Mesendoderm (in vitro differentiated cells): ENCODE data around the gene APBA2.

ENCODE experiments used
- DNase-seq: peaks from one replicate; pipeline ENCODE4 v3.0.0; 2013
- H2AK5ac ChIP-seq: 2 replicates; pipeline ENCODE4 v1.6.1; 2013; ENCODE audit warnings: low read length, inconsistent platforms
- H2BK120ac ChIP-seq: 2 replicates; pipeline ENCODE4 v1.6.1; 2013; ENCODE audit warnings: low read depth, mild to moderate bottlenecking, low read length, moderate library complexity, mixed read lengths
- H2BK15ac ChIP-seq: replicated peaks from 2 replicates; pipeline ENCODE4 v1.6.1; 2013; ENCODE audit warnings: low read depth, mild to moderate bottlenecking, moderate library complexity
- H2BK5ac ChIP-seq: 2 replicates; pipeline ENCODE4 v1.6.1; 2013; ENCODE audit warnings: low read length, inconsistent platforms
- H3K18ac ChIP-seq: 2 replicates; pipeline ENCODE4 v1.6.1; 2013; ENCODE audit warnings: mild to moderate bottlenecking, low read length, mixed read lengths
- H3K23ac ChIP-seq: one replicate; pipeline ENCODE4 v1.6.1; 2013; ENCODE audit warnings: low read length
- H3K27ac ChIP-seq: 2 replicates; pipeline ENCODE4 v1.5.1; 2013; ENCODE audit warnings: low read depth, mild to moderate bottlenecking, inconsistent platforms, low read length, moderate library complexity
- H3K27me3 ChIP-seq: 2 replicates; pipeline ENCODE4 v1.6.1; 2013; ENCODE audit warnings: low read length, control low read depth, mild to moderate bottlenecking, inconsistent platforms; ENCODE audit not compliant: insufficient read depth, poor library complexity
- H3K36me3 ChIP-seq: 2 replicates; pipeline ENCODE4 v1.6.1; 2013; ENCODE audit warnings: low read length, inconsistent platforms; ENCODE audit not compliant: control insufficient read depth, insufficient read depth
- H3K4ac ChIP-seq: one replicate; pipeline ENCODE4 v1.6.1; 2013; ENCODE audit warnings: low read depth, mild to moderate bottlenecking, low read length, moderate library complexity
- H3K4me1 ChIP-seq: 2 replicates; pipeline ENCODE4 v1.6.1; 2013; ENCODE audit warnings: low read depth, low read length, inconsistent platforms; ENCODE audit not compliant: control insufficient read depth
- H3K4me2 ChIP-seq: 2 replicates; pipeline ENCODE4 v1.6.1; 2013; ENCODE audit warnings: low read length
- H3K4me3 ChIP-seq: 2 replicates; pipeline ENCODE4 v1.5.1; 2013; ENCODE audit warnings: mild to moderate bottlenecking, low read length
- H3K56ac ChIP-seq: one replicate; pipeline ENCODE4 v1.6.1; 2013; ENCODE audit warnings: low read length
- H3K79me1 ChIP-seq: 2 replicates; pipeline ENCODE4 v1.6.1; 2013; ENCODE audit warnings: low read length, inconsistent platforms
- H3K79me2 ChIP-seq: 2 replicates; pipeline ENCODE4 v1.6.1; 2013; ENCODE audit warnings: mild to moderate bottlenecking, low read length; ENCODE audit not compliant: control insufficient read depth, insufficient read depth
- H3K9ac ChIP-seq: 2 replicates; pipeline ENCODE4 v1.6.1; 2013; ENCODE audit warnings: low read length, inconsistent platforms
- H4K5ac ChIP-seq: one replicate; pipeline ENCODE4 v1.6.1; 2013; ENCODE audit warnings: low read length
- H4K8ac ChIP-seq: one replicate; pipeline ENCODE4 v1.6.1; 2013; ENCODE audit warnings: low read depth, mild to moderate bottlenecking, control low read depth, low read length, moderate library complexity
- WGBS: extraction: QIAGEN DNeasy Blood & Tissue Kit; methylation state at CpG from one replicate; pipeline ENCODE4 v1.1.7; 2013; ENCODE audit warnings: low lambda C conversion rate, missing lambda C conversion rate; ENCODE audit not compliant: insufficient coverage; ENCODE audit errors: extremely low coverage; 5-methylcytosine and 5-hydroxymethylcytosine counted together

Gene APBA2

GRCh38 chr15:29132735-29133181 lies 247.0 kb downstream of the APBA2 start:
- no peak overlapping the region for H3K23ac ChIP-seq
- H3K9ac ChIP-seq: no peak overlapping the region
- no peaks in the 10 kb centered on the region for H3K79me2 ChIP-seq
- no peak overlapping the region for H2BK120ac ChIP-seq
- H3K27ac ChIP-seq: no peak overlapping the region
- H4K8ac ChIP-seq: no peak overlapping the region
- H2AK5ac ChIP-seq: no peak overlapping the region
- H3K4me1 ChIP-seq: peaks cover 4% of the 10 kb centered on the region
- H3K27me3 ChIP-seq: no peaks in the 10 kb centered on the region
- H4K5ac ChIP-seq: no peak overlapping the region
- no peaks in the 10 kb centered on the region for H3K79me1 ChIP-seq
- H2BK15ac ChIP-seq: no peak overlapping the region
- no peak overlapping the region for H3K4ac ChIP-seq
- no peak for DNase-seq
- H3K36me3 ChIP-seq: no peaks in the 10 kb centered on the region
- no peak overlapping the region for H3K4me2 ChIP-seq
- no CpG with 5 or more reads among the region's 14 CpGs for WGBS
- no peak overlapping the region for H2BK5ac ChIP-seq
- no peak overlapping the region for H3K56ac ChIP-seq
- no peak overlapping the region for H3K4me3 ChIP-seq
- no peak overlapping the region for H3K18ac ChIP-seq

DNA sequence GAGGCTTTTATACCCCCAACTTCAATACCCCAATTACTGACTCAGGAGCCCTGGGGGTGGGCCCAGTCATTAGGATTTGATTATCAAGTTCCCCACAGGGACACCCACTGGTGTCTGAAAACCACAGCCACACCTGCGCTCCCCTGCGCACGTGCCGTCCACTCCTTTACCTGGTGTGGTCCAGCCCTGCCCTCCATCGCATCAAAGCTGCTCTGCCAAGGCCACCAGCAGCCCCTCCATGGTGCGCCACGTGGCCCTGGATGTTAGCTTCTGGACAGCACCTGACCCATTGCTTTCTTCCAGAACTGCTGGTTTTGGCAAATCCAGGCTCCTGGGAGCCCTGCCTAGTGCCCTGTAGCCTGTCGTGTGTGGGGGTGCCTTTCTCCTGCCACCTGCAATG lies 247.5 kb downstream of the APBA2 start:
- no peak overlapping the region for H2BK120ac ChIP-seq
- H3K9ac ChIP-seq: no peak overlapping the region
- H3K4me2 ChIP-seq: no peak overlapping the region
- WGBS: no CpG with 5 or more reads among the region's 8 CpGs
- H3K79me1 ChIP-seq: no peaks in the 10 kb centered on the region
- no peak overlapping the region for H3K27ac ChIP-seq
- no peak overlapping the region for H3K23ac ChIP-seq
- no peak for DNase-seq
- no peak overlapping the region for H4K8ac ChIP-seq
- H3K18ac ChIP-seq: no peak overlapping the region
- H2AK5ac ChIP-seq: no peak overlapping the region
- no peak overlapping the region for H2BK15ac ChIP-seq
- H3K56ac ChIP-seq: no peak overlapping the region
- no peak overlapping the region for H2BK5ac ChIP-seq
- H3K4me3 ChIP-seq: no peak overlapping the region
- H3K36me3 ChIP-seq: no peaks in the 10 kb centered on the region
- H3K27me3 ChIP-seq: no peaks in the 10 kb centered on the region
- H3K79me2 ChIP-seq: no peaks in the 10 kb centered on the region
- H3K4me1 ChIP-seq: peaks cover 4% of the 10 kb centered on the region
- H4K5ac ChIP-seq: no peak overlapping the region
- H3K4ac ChIP-seq: no peak overlapping the region

- peaks cover 4% of the 10 kb centered on the region for H3K4me1 ChIP-seq
- H3K56ac ChIP-seq: no peak overlapping the region
- no peaks in the 10 kb centered on the region for H3K36me3 ChIP-seq
- H3K18ac ChIP-seq: no peak overlapping the region
- no peak overlapping the region for H3K4me3 ChIP-seq
- DNase-seq: no peak
- no peak overlapping the region for H3K9ac ChIP-seq
- no peak overlapping the region for H2BK5ac ChIP-seq
- no peak overlapping the region for H3K4ac ChIP-seq
- no peak overlapping the region for H2AK5ac ChIP-seq
- H2BK120ac ChIP-seq: no peak overlapping the region
- no peak overlapping the region for H3K27ac ChIP-seq
- no CpG with 5 or more reads among the region's 5 CpGs for WGBS
- no peak overlapping the region for H3K23ac ChIP-seq
- no peak overlapping the region for H4K8ac ChIP-seq
- no peaks in the 10 kb centered on the region for H3K27me3 ChIP-seq
- no peak overlapping the region for H3K4me2 ChIP-seq
- no peak overlapping the region for H2BK15ac ChIP-seq
- H4K5ac ChIP-seq: no peak overlapping the region
- no peaks in the 10 kb centered on the region for H3K79me2 ChIP-seq
- H3K79me1 ChIP-seq: no peaks in the 10 kb centered on the region
Measured at GRCh38 chr15:29133791-29134190, 248.0 kb downstream of the APBA2 start.

DNA sequence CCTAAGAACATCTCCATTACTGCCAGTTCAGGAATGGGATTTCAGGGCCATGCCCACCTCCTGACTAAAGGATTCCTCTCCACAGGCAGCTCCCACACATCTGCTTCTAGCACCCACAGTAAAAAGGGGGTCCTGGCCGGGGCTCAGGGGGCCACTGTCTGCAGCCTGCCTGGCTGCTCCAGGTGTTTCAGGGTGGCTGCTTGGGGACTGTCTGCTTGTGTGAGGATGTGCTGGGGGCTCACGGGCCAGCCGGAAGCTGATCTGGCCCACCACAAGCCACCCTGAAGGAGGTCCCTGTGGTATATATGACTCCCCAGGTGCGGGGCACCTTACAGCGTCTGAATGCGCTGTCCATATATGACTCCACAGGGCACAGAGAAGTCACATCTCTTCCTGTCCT lies 248.5 kb downstream of the APBA2 start:
- no peaks in the 10 kb centered on the region for H3K79me2 ChIP-seq

GRCh38 chr15:29134641-29135308 lies 249.0 kb downstream of the APBA2 start:
- Histone ChIP-seq H3K56ac (no peak overlapping the region), H2BK120ac (no peak overlapping the region), H3K4me2 (no peak overlapping the region), H3K23ac (no peak overlapping the region), H3K27me3 (no peaks in the 10 kb centered on the region), H2BK5ac (no peak overlapping the region), H3K18ac (no peak overlapping the region), H3K79me1 (no peaks in the 10 kb centered on the region), H3K4me3 (no peak overlapping the region), H2AK5ac (no peak overlapping the region), H3K9ac (no peak overlapping the region), H3K4me1 (peaks cover 4% of the 10 kb centered on the region), H3K79me2 (no peaks in the 10 kb centered on the region), H3K36me3 (no peaks in the 10 kb centered on the region), H3K4ac (no peak overlapping the region), H3K27ac (no peak overlapping the region), H2BK15ac (no peak overlapping the region), H4K8ac (no peak overlapping the region), H4K5ac (no peak overlapping the region)
- DNase-seq: no peak
- WGBS: no CpG with 5 or more reads among the region's 14 CpGs

More for the DNA sequence above, 248.5 kb downstream of the APBA2 start:
- H3K56ac ChIP-seq: no peak overlapping the region
- no CpG with 5 or more reads among the region's 6 CpGs for WGBS
- H3K79me1 ChIP-seq: no peaks in the 10 kb centered on the region
- no peak overlapping the region for H4K5ac ChIP-seq
- no peak overlapping the region for H2BK5ac ChIP-seq
- H3K23ac ChIP-seq: no peak overlapping the region
- no peak overlapping the region for H3K9ac ChIP-seq
- H2BK120ac ChIP-seq: no peak overlapping the region
- no peak for DNase-seq
- no peak overlapping the region for H3K18ac ChIP-seq
- no peaks in the 10 kb centered on the region for H3K27me3 ChIP-seq
- no peak overlapping the region for H3K4me3 ChIP-seq
- H3K4ac ChIP-seq: no peak overlapping the region
- H4K8ac ChIP-seq: no peak overlapping the region
- H3K4me1 ChIP-seq: peaks cover 4% of the 10 kb centered on the region
- no peaks in the 10 kb centered on the region for H3K36me3 ChIP-seq
- no peak overlapping the region for H3K4me2 ChIP-seq
- H2AK5ac ChIP-seq: no peak overlapping the region
- H2BK15ac ChIP-seq: no peak overlapping the region
- H3K27ac ChIP-seq: no peak overlapping the region

DNA sequence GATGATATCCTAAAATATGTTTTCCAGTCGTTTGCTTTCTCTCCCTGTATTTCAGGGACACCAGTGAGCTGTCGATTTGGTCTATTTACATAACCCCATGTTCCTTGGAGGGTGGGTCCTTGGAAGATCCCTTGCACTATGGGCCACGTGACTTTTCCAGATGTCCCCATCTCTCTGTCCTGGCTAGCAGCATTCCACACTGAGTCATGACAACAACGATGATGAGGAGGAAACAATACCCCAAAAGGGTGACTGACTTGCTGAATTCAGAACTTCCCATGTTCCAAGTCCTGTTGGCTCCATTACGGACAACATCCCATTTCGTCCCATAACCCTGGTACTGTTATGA lies 249.5 kb downstream of the APBA2 start:
- Histone ChIP-seq H2BK5ac (no peak overlapping the region), H3K4me1 (peaks cover 2% of the 10 kb centered on the region), H3K36me3 (no peaks in the 10 kb centered on the region), H3K56ac (no peak overlapping the region), H2BK120ac (no peak overlapping the region), H3K18ac (no peak overlapping the region), H3K23ac (no peak overlapping the region), H3K4ac (no peak overlapping the region), H3K4me3 (no peak overlapping the region), H2BK15ac (no peak overlapping the region), H2AK5ac (no peak overlapping the region), H3K79me2 (no peaks in the 10 kb centered on the region), H3K27ac (no peak overlapping the region), H4K5ac (no peak overlapping the region), H4K8ac (no peak overlapping the region), H3K79me1 (no peaks in the 10 kb centered on the region), H3K4me2 (no peak overlapping the region), H3K9ac (no peak overlapping the region), H3K27me3 (no peaks in the 10 kb centered on the region)
- DNase-seq: no peak
- WGBS: no CpG with 5 or more reads among the region's 6 CpGs
